ENCODE data around the gene RABGGTB. TPM values are rescaled to one million over a fixed set of nuclear protein-coding genes. Genes with fewer than 3 reads are reported as not detected.

The RABGGTB gene
- total RNA-seq (2014; rRNA removed; shearing (Covaris generic)) (136 and 162 TPM in 2 replicates), polyA plus RNA-seq (2016; fragmentation: Nextera tagmentation; extraction: Ambion mirVana) (75.7 and 77.1 TPM in 2 replicates)
- long read RNA-seq, transcript RABGGTB-201 (9 exons, 1,496 nt): major isoform, 18 of 74 reads
- long read RNA-seq, partial matches to known transcripts: 12 of 74 reads
- long read RNA-seq, other reads (novel, unspliced or antisense): 42 of 74 reads

DNA sequence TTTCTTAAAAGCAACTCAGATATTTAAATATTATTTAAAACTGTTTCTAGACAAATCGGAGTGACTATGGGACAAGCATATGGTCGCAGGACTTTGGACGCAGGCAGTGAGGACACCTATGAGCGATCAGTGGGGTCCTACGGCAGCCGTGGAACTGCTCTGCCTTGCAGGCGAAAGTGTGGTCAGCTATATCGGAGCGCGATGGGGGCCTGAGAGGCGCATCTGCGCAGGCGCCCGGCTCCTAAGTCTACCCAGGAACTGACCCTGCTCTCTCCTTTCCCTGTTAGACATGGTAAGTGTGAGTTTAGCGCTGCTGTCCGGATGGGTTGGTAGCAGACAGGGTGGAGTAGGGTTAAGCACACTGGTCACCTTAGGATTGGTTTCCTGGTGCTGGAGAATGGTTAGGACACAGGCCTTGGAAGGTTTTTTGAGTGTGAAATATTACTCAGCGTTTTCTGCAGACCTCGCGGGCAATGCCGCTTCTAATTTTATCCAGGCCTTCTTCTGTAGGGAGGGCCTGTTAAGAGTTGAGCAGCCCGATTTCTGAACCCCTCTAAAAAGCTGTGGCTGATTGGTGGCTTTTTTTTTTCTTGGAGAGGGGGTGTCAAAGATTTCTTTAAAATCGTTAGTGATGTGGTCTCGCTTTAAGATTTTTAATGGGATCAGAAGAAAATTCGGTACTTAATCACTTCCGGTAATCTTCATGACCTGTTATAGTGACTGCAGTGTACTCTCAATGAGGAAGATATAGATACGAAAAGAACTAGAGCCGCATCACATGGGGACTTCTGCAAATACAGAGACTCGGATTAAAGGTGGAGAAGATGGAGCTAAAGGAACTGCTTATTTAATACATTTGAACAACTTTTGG, at the start of gene RABGGTB:
TSS of gene RABGGTB (plus strand) at position 274 of the 871 bp plus-strand sequence. CDS start at position 290, 16 bp downstream.
- ATAC-seq (peak; percentile 90), DNase-seq (ENCODE audit: low spot score) (peak; percentile 97)
- Mint-ChIP-seq H3K36me3 (ENCODE audit: low read depth) (peaks cover 52% of the 10 kb centered on the region), H3K4me3 (peak within 1 kb of the TSS; percentile 94), H3K9me3 (no peaks in the 10 kb centered on the region), H3K27me3 (ENCODE audit: insufficient read depth, low read depth, poor library complexity) (peaks cover 4% of the 10 kb centered on the region), H3K27ac (peak within 1 kb of the TSS; percentile 99), H3K4me1 (peaks cover 30% of the 10 kb centered on the region)
- Histone ChIP-seq H3K9me2 (ENCODE audit: insufficient read depth) (no peaks in the 10 kb centered on the region), H3K27ac (ENCODE audit: low read depth) (peak within 1 kb of the TSS; percentile 82), H4K20me1 (replicated peaks; ENCODE audit: insufficient read depth) (peaks cover 32% of the 10 kb centered on the region), H2AFZ (peak within 1 kb of the TSS; percentile 78), H3F3A (replicated peaks; ENCODE audit: low read depth) (peaks cover 19% of the 10 kb centered on the region), H3K79me2 (replicated peaks; ENCODE audit: insufficient read depth) (peaks cover 56% of the 10 kb centered on the region), H3K27me3 (ENCODE audit: insufficient read depth) (no peaks in the 10 kb centered on the region), H3K4me1 (ENCODE audit: insufficient read depth) (peaks cover 16% of the 10 kb centered on the region), H3K4me3 (peak within 1 kb of the TSS; percentile 92), H3K36me3 (ENCODE audit: insufficient read depth) (peaks cover 31% of the 10 kb centered on the region), H3K4me2 (peak within 1 kb of the TSS; percentile 95)
- peak; percentile 47; the same call in 1 of the 2 replicates for TF ChIP-seq ETS1 (IDR thresholded peaks at IDR 0.05)
- peak; percentile 99 for TF ChIP-seq POLR2AphosphoS5 (IDR thresholded peaks at IDR 0.05; ENCODE audit: low read depth)
- TF ChIP-seq ZNF114 (CRISPR knock-in tag; IDR thresholded peaks at IDR 0.05): no peak
- TF ChIP-seq JUNB (IDR thresholded peaks at IDR 0.05; ENCODE audit: unreplicated experiment): no peak
- no peak for TF ChIP-seq REST (IDR thresholded peaks at IDR 0.05; ENCODE audit: unreplicated experiment)
- TF ChIP-seq ZNF331 (CRISPR knock-in tag; IDR thresholded peaks at IDR 0.05; ENCODE audit: low read depth): no peak

- Histone ChIP-seq H3K36me3 (ENCODE audit: insufficient read depth) (peaks cover 6% of the 10 kb centered on the region; the same call in 1 of the 2 replicates), H3F3A (replicated peaks; ENCODE audit: low read depth) (no peaks in the 10 kb centered on the region), H3K4me1 (ENCODE audit: insufficient read depth) (no peaks in the 10 kb centered on the region), H2AFZ (no peak overlapping the region), H3K27me3 (ENCODE audit: insufficient read depth) (no peaks in the 10 kb centered on the region), H3K9me2 (ENCODE audit: insufficient read depth) (no peaks in the 10 kb centered on the region), H3K4me3 (no peak overlapping the region), H3K4me2 (no peak overlapping the region), H4K20me1 (replicated peaks; ENCODE audit: insufficient read depth) (no peaks in the 10 kb centered on the region), H3K27ac (ENCODE audit: low read depth) (no peak overlapping the region), H3K79me2 (replicated peaks; ENCODE audit: insufficient read depth) (no peaks in the 10 kb centered on the region; the same call in 1 of the 2 replicates)
- H3K36me3 Mint-ChIP-seq (ENCODE audit: low read depth): peaks cover 7% of the 10 kb centered on the region
- peak; percentile 3 for DNase-seq (ENCODE audit: low spot score)
- H3K27ac Mint-ChIP-seq: peak overlapping the region; percentile 24; the same call in 1 of the 2 replicates
- ATAC-seq: peak; percentile 75
- no peaks in the 10 kb centered on the region for H3K4me1 Mint-ChIP-seq
- H3K9me3 Mint-ChIP-seq: no peaks in the 10 kb centered on the region
- H3K4me3 Mint-ChIP-seq: no peak overlapping the region
- H3K27me3 Mint-ChIP-seq (ENCODE audit: insufficient read depth, low read depth, poor library complexity): no peaks in the 10 kb centered on the region
- TF ChIP-seq ZNF331 (CRISPR knock-in tag; IDR thresholded peaks at IDR 0.05; ENCODE audit: low read depth) (no peak), JUNB (IDR thresholded peaks at IDR 0.05; ENCODE audit: unreplicated experiment) (no peak), ETS1 (IDR thresholded peaks at IDR 0.05) (no peak), CREB1 (CRISPR knock-in tag; IDR thresholded peaks at IDR 0.05; ENCODE audit: low read depth) (no peak), POLR2AphosphoS5 (IDR thresholded peaks at IDR 0.05; ENCODE audit: low read depth) (no peak), NANOG (IDR thresholded peaks at IDR 0.05; ENCODE audit: borderline replicate concordance) (no peak), EZH2phosphoT487 (IDR thresholded peaks at IDR 0.05; ENCODE audit: unreplicated experiment) (no peak), EZH2 (IDR thresholded peaks at IDR 0.05; ENCODE audit: low read depth, unreplicated experiment) (no peak), REST (IDR thresholded peaks at IDR 0.05; ENCODE audit: unreplicated experiment) (no peak)
Measured at GRCh38 chr1:75742047-75742625, 43.9 kb upstream of the RABGGTB start.

All from GM23338 (cell line).